22Rv1 (cell line): ENCODE data around the gene DDX60.

Experiments
- H3K27ac ChIP-seq: fragments of 450-650 bp; 2 replicates; pipeline ENCODE4 v1.5.1; 2017
- ZFX ChIP-seq: fragments of 450-650 bp; IDR thresholded peaks from 2 replicates; pipeline ENCODE4 v1.6.1; 2017; ENCODE audit warnings: antibody characterized with exemption, borderline replicate concordance
- TF ChIP-seq, protein P1 (sequence below): fragments of 450-650 bp; IDR thresholded peaks from 2 replicates; pipeline ENCODE4 v1.5.1; 2017; ENCODE audit warnings: mild to moderate bottlenecking

The DDX60 gene

DNA sequence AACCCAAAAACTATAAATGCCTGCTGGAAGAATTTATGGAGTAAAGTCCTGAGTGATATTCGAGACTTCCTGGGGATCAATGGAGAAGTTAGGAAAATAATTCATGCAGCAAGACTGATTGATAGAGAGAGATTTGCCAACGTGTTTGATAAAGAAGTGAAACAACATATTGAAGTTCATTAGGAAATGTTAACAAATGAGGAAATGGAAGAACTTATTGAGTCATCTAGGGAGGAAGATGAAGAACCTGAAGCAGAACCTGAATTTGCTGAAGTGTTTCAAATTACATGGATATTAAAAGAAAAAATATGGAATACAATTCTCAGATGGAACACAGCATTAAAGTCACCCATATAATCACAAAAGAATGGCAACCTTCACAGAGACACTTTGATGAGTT is 39.0 kb downstream of the DDX60 start:
- TF ChIP-seq, protein P1, sequence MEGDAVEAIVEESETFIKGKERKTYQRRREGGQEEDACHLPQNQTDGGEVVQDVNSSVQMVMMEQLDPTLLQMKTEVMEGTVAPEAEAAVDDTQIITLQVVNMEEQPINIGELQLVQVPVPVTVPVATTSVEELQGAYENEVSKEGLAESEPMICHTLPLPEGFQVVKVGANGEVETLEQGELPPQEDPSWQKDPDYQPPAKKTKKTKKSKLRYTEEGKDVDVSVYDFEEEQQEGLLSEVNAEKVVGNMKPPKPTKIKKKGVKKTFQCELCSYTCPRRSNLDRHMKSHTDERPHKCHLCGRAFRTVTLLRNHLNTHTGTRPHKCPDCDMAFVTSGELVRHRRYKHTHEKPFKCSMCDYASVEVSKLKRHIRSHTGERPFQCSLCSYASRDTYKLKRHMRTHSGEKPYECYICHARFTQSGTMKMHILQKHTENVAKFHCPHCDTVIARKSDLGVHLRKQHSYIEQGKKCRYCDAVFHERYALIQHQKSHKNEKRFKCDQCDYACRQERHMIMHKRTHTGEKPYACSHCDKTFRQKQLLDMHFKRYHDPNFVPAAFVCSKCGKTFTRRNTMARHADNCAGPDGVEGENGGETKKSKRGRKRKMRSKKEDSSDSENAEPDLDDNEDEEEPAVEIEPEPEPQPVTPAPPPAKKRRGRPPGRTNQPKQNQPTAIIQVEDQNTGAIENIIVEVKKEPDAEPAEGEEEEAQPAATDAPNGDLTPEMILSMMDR, result no peak
- TF ChIP-seq ZFX, result no peak
- no peak overlapping the region for H3K27ac ChIP-seq

DNA sequence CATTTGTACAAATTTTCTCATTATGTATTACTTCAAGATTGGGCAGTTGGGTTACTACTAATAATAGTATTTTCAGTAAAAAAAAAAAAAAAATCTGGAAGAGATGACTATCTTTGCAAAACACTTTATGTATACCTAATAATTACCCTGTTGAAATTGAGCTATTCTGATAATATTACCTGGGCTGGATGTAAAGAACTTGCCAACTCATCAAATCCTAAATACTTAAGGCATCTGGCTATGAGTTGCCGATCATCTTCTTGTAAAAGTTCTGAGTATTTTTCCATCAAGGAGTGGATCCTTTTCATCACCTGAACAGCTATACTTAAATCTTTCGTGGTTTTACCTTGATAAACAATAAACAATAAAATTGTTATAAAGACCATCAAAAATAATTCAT is 42.7 kb downstream of the DDX60 start:
- TF ChIP-seq, protein P1, result no peak
- no peak for TF ChIP-seq ZFX
- H3K27ac ChIP-seq, result no peak overlapping the region

DNA sequence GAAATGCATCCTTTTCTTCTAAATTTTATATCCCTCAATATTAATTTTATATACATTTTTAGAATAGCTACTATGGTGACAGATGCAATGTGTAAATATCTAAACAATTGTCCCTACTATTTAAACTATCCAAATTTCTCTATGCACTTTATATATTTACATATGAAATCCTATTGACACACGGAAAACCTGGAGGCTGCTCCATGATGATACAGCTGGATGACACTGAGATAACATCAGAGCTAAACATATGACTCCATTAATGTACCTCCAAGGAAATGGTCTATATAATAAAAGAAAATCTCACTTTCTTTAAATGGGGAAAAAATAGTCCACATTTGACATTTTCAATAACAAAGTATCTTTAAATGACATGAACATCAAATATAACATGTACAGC is 43.7 kb downstream of the DDX60 start:
- TF ChIP-seq, protein P1, result no peak
- TF ChIP-seq ZFX, result no peak
- no peak overlapping the region for H3K27ac ChIP-seq

DNA sequence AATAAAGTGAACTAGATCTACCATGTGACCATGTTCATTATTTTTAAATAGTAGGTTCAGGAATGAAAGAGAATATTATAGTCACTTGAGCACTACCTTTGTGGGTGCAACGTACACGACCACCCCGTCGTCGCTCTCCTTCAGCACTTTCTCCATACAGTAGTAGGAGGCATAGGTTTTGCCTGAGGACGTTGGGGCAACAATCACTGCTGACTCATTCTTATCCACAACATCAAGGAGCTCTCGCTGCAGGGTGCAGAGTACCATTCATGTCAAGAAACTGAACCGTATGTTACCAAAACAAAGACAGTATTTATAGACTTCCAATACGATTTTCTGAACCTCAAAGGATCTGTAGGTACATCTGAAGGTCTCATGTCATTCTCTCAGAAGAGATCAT is 44.7 kb downstream of the DDX60 start:
- H3K27ac ChIP-seq, result no peak overlapping the region
- TF ChIP-seq, protein P1, result no peak
- no peak for TF ChIP-seq ZFX

DNA sequence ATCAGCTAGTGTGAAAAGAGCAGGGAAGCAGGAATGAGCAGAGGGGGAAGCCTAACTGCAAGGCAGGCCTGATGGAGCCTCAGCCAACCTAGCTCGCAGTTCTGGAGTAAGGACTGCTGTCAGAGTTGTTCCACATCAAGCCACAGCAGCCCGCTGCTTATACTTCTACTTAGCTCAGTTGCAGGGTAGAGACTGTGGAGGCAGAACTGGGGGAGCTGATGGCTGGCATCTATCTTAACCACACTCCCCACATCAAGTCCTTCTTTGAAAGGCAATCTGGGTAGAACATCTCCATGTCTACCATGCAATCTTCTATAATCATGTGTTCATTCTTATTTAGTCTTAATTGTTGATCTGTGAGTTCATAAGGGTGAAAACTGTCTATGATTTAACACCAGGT is 46.1 kb downstream of the DDX60 start:
- H3K27ac ChIP-seq, result no peak overlapping the region
- TF ChIP-seq ZFX, result no peak
- TF ChIP-seq, protein P1, result no peak

DNA sequence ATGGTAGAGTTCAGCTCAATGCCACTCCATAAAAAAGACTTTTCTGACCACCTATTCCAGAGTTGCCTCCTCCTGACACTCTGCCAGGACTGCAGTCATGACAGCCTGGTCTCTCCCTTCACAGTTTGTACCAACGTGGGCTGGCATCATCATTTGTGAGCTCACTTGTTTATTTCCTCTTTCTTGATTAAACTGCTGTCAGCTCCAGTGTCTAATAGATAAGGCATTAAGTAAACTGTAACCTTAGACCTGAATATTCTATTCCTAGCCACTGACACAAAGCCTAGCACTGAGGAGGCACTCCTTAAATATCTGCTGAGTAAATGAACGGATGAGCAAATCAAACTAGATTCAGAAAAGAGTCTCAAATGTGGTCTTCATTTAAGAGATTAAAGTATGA is 48.7 kb downstream of the DDX60 start:
- TF ChIP-seq, protein P1, result no peak
- TF ChIP-seq ZFX, result no peak
- H3K27ac ChIP-seq, result no peak overlapping the region

DNA sequence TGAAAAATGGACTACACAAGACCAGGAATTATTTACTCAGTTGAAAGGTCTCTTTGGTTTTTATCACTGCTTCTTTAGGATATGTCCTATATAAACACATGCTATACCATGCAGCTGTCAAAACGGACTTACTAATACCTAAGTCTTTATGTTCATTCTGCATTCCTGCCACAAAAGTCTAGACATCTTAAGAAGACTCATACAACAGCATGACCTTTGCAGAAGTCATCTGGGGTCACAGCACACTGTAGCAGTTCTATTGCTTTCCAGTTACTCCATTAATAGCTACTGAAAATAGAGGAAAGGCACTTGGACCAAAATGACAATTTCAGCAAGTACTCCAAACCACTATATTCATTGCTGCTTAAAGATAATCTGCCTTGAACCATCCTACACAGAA is 53.2 kb downstream of the DDX60 start:
- H3K27ac ChIP-seq, result no peak overlapping the region
- no peak for TF ChIP-seq ZFX
- TF ChIP-seq, protein P1, result no peak
